Erythroblast (primary cell): ENCODE data around the gene EPHB1.

Source experiments
- GATA1 ChIP-seq: IDR thresholded peaks from 2 replicates; pipeline ENCODE4 v1.6.1; 2011; ENCODE audit warnings: low read depth, mild to moderate bottlenecking, control low read depth, low read length, moderate library complexity
- POLR2A ChIP-seq: IDR thresholded peaks from 2 replicates; pipeline ENCODE4 v1.6.1; 2011; ENCODE audit warnings: mild to moderate bottlenecking, low read length

DNA sequence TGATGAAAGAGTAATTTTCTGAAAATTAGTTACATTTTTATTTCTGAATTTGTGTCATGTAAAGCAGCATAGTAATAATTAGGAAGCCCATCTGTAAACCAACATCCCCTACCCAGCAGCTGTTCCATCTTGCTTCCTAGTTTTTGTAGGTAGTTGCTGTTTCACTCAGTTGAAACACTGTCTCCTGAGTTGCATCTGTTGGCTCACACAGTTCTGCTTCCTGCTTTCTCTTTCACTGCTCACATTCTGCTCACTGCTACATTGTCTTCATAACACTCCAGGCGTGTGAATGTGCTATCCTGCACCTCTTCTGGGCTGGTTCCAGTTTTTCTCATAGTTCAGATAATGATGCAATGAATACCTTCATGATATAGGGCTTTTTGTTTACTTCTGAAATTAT lies 123.4 kb downstream of the EPHB1 start:
- no peak for TF ChIP-seq POLR2A
- no peak for TF ChIP-seq GATA1
